Suprapubic skin (tissue), 4 donors: Measurements from ENCODE around the gene CYTH2. TPM values are rescaled to one million over a fixed set of nuclear protein-coding genes. Genes with fewer than 3 reads are reported as not detected.
"Not testable (repeated sequence)": the region's sequence is repeated elsewhere in the genome, so short reads cannot be mapped to it uniquely, and the experiment has no call there.

Experiments
- DNase-seq, 2 donors: peaks; one replicate each; pipeline ENCODE4 v3.0.0-alpha.2; 2019; ENCODE audit warnings: low spot score in 2 of 2
- H3K27ac ChIP-seq: fragments of 200-600 bp; sonication (generic); one replicate; pipeline ENCODE4 v1.5.1; 2019
- H3K27me3 ChIP-seq: fragments of 200-600 bp; sonication (generic); one replicate; pipeline ENCODE4 v1.5.1; 2019
- H3K36me3 ChIP-seq: fragments of 200-600 bp; sonication (generic); one replicate; pipeline ENCODE4 v1.5.1; 2019
- H3K4me1 ChIP-seq: fragments of 200-600 bp; sonication (generic); one replicate; pipeline ENCODE4 v1.5.1; 2019
- H3K4me3 ChIP-seq: fragments of 200-600 bp; sonication (generic); one replicate; pipeline ENCODE4 v1.5.1; 2019; ENCODE audit warnings: mild to moderate bottlenecking
- H3K9me3 ChIP-seq: fragments of 200-600 bp; sonication (generic); one replicate; pipeline ENCODE4 v1.5.1; 2019
- EP300 ChIP-seq: sonication (generic); formaldehyde crosslinking; IDR thresholded peaks from one replicate; pipeline ENCODE4 v1.6.1; 2017; ENCODE audit warnings: antibody characterized with exemption
- POLR2A ChIP-seq, 2 donors: fragments of 450-650 bp; IDR thresholded peaks; one replicate each; pipeline ENCODE4 v1.6.1; 2017; ENCODE audit warnings: antibody characterized with exemption in 2 of 2, mild to moderate bottlenecking in 2 of 2, moderate library complexity in 2 of 2
- POLR2AphosphoS5 ChIP-seq, 3 donors: sonication (generic); formaldehyde crosslinking; IDR thresholded peaks; one replicate each; pipeline ENCODE4 v1.6.1; 2017; ENCODE audit warnings: antibody characterized with exemption in 3 of 3
- WGBS: methylation state at CpG from one replicate; pipeline ENCODE4 v1.1.5; 2018; 5-methylcytosine and 5-hydroxymethylcytosine counted together
- total RNA-seq, 4 donors: library from RNA; depleted of rRNA; stranded (reverse); fragments of >200 nt; gene quantifications; one replicate each; pipeline ENCODE4 v1.1.0, GENCODE V29; 2016
- TF ChIP-seq, protein P1 (sequence below), 2 donors: fragments of 200-600 bp in 1 of 2; fragments of 450-650 bp in 1 of 2; sonication (generic) in 1 of 2; IDR thresholded peaks; one replicate each; pipeline ENCODE4 v1.5.1; 2016 to 2019; ENCODE audit warnings: antibody characterized with exemption in 2 of 2, mild to moderate bottlenecking in 1 of 2, moderate library complexity in 1 of 2

Gene CYTH2
- total RNA-seq, 4 donors from 2014 or later: 54.9 to 86.5 (median 63.2) TPM

GRCh38 chr19:48513289-48514122 lies 44.3 kb downstream of the CYTH2 start:
- peaks cover 22% of the 10 kb centered on the region for H3K4me1 ChIP-seq
- DNase-seq: no peak

DNA sequence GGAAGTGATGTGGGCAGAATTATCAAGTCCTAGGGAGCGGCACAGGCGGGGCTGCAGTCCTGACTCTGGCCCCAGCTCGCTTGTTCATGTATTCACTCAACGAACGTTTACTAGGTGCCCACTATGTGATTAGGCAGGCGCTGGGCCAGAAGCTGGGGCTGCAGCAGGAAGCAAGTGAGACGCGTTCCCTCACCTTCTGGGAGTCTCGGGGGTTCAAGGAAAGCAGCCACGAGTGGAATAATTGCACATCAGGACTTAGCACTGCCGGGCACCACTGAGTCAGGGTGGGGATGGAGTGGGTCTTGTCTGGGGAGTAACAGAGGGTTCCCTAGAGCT lies 44.9 kb downstream of the CYTH2 start:
- H3K27ac ChIP-seq: no peak overlapping the region
- no peak for DNase-seq
- H3K9me3 ChIP-seq: no peaks in the 10 kb centered on the region
- H3K27me3 ChIP-seq: peaks cover 36% of the 10 kb centered on the region
- TF ChIP-seq POLR2A (IDR thresholded peaks at IDR 0.05): no peak
- TF ChIP-seq, protein P1, sequence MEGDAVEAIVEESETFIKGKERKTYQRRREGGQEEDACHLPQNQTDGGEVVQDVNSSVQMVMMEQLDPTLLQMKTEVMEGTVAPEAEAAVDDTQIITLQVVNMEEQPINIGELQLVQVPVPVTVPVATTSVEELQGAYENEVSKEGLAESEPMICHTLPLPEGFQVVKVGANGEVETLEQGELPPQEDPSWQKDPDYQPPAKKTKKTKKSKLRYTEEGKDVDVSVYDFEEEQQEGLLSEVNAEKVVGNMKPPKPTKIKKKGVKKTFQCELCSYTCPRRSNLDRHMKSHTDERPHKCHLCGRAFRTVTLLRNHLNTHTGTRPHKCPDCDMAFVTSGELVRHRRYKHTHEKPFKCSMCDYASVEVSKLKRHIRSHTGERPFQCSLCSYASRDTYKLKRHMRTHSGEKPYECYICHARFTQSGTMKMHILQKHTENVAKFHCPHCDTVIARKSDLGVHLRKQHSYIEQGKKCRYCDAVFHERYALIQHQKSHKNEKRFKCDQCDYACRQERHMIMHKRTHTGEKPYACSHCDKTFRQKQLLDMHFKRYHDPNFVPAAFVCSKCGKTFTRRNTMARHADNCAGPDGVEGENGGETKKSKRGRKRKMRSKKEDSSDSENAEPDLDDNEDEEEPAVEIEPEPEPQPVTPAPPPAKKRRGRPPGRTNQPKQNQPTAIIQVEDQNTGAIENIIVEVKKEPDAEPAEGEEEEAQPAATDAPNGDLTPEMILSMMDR (IDR thresholded peaks at IDR 0.05): no peak
- TF ChIP-seq EP300: no peak
- no peak for TF ChIP-seq POLR2AphosphoS5 (IDR thresholded peaks at IDR 0.05)
- 51% methylated on average over 9 of the region's 11 CpGs for WGBS
- peaks cover 22% of the 10 kb centered on the region for H3K4me1 ChIP-seq
- H3K36me3 ChIP-seq: no peaks in the 10 kb centered on the region
- peak overlapping the region; percentile 59 for H3K4me3 ChIP-seq

More at GRCh38 chr19:48513289-48514122, 44.3 kb downstream of the CYTH2 start:
- Histone ChIP-seq H3K9me3 (no peaks in the 10 kb centered on the region), H3K27ac (no peak overlapping the region), H3K27me3 (peaks cover 36% of the 10 kb centered on the region), H3K36me3 (no peaks in the 10 kb centered on the region), H3K4me3 (peak overlapping the region; percentile 59)
- TF ChIP-seq, protein P1 (IDR thresholded peaks at IDR 0.05): no peak
- TF ChIP-seq POLR2AphosphoS5 (IDR thresholded peaks at IDR 0.05) (no peak), EP300 (no peak), POLR2A (IDR thresholded peaks at IDR 0.05) (no peak)
- WGBS: 5% methylated on average over 19 of the region's 54 CpGs

DNA sequence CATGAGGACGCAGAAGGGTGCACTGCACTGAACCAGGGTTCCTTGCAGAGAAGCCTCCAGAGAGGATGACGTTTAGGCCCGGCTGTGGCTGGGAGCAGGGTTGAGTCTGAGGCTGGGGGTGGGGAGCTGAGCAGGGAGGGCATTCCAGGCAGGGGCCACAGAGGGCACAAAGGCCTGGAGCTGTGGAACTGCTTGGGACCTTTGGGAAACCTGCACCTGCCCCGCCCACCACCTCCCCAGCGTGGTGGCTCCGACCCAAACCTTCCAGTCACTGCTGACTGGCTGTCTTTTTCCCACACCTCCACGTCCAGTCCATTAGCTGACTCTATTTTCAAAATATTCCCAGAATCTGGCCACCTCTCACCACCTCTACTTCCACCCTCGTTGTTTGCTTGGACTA lies 47.4 kb downstream of the CYTH2 start:
- Histone ChIP-seq H3K9me3 (no peaks in the 10 kb centered on the region), H3K27ac (no peak overlapping the region), H3K4me1 (peaks cover 11% of the 10 kb centered on the region), H3K4me3 (no peak overlapping the region), H3K36me3 (no peaks in the 10 kb centered on the region), H3K27me3 (peaks cover 23% of the 10 kb centered on the region)
- WGBS: 72% methylated on average over 8 of the region's 8 CpGs
- TF ChIP-seq, protein P1 (IDR thresholded peaks at IDR 0.05): no peak
- TF ChIP-seq POLR2AphosphoS5 (IDR thresholded peaks at IDR 0.05) (no peak), POLR2A (IDR thresholded peaks at IDR 0.05) (no peak), EP300 (no peak)
- no peak for DNase-seq

- WGBS: 62% methylated on average over 3 of the region's 3 CpGs
- TF ChIP-seq EP300 (no peak), POLR2A (IDR thresholded peaks at IDR 0.05) (no peak), POLR2AphosphoS5 (IDR thresholded peaks at IDR 0.05) (no peak)
- TF ChIP-seq, protein P1 (IDR thresholded peaks at IDR 0.05): no peak
- no peaks in the 10 kb centered on the region for H3K36me3 ChIP-seq
- H3K4me1 ChIP-seq: peaks cover 8% of the 10 kb centered on the region
- no peak overlapping the region for H3K4me3 ChIP-seq
- no peak for DNase-seq
- no peaks in the 10 kb centered on the region for H3K9me3 ChIP-seq
- peaks cover 6% of the 10 kb centered on the region for H3K27me3 ChIP-seq
- H3K27ac ChIP-seq: no peak overlapping the region
Observed at GRCh38 chr19:48518207-48518606, 49.0 kb downstream of the CYTH2 start.

DNA sequence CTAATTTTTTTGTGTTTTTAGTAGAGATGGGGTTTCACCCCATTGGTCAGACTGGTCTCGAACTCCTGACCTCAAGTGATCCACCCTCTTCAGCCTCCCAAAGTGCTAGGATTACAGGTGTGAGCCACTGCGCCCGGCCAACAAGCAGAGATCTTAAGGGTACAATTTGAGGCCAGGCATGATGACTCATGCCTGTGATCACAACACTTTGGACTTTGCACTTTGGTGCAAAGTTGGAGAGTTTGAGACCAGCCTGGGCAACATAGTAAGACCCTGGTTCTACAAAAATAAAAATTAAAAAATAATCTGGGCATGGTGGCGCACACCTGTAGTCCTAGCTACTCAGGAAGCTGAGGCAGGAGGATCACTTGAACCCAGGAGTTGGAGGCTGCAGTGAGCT lies 50.3 kb downstream of the CYTH2 start:
- H3K4me1 ChIP-seq, H3K27ac ChIP-seq, H3K4me3 ChIP-seq, H3K36me3 ChIP-seq, H3K27me3 ChIP-seq, DNase-seq, H3K9me3 ChIP-seq: not testable (repeated sequence)
- WGBS: 92% methylated on average over 4 of the region's 4 CpGs
